ENCODE results near the gene ABTB2.

Gene ABTB2

GRCh38 chr11:34317666-34318065, 40.1 kb downstream of the ABTB2 start:
- no peak overlapping the region for H3K4me3 ChIP-seq (ENCODE audit: low read depth, low read length)

GRCh38 chr11:34317036-34317360, 40.8 kb downstream of the ABTB2 start:
- H3K4me3 ChIP-seq (ENCODE audit: low read depth, low read length), result no peak overlapping the region

- H3K4me3 ChIP-seq (ENCODE audit: low read depth, low read length), result no peak overlapping the region
Measured at GRCh38 chr11:34316347-34317035, 41.3 kb downstream of the ABTB2 start.

- no peak overlapping the region for H3K4me3 ChIP-seq (ENCODE audit: low read depth, low read length)
Measured at GRCh38 chr11:34315394-34315793, 42.4 kb downstream of the ABTB2 start.

- H3K4me3 ChIP-seq (ENCODE audit: low read depth, low read length), result no peak overlapping the region
Measured at GRCh38 chr11:34314936-34315335, 42.9 kb downstream of the ABTB2 start.

- no peak overlapping the region for H3K4me3 ChIP-seq (ENCODE audit: low read depth, low read length)
Measured at GRCh38 chr11:34314176-34314575, 43.6 kb downstream of the ABTB2 start.

GRCh38 chr11:34313099-34313517, 44.7 kb downstream of the ABTB2 start:
- H3K4me3 ChIP-seq (ENCODE audit: low read depth, low read length), result no peak overlapping the region

GRCh38 chr11:34311126-34311525, 46.7 kb downstream of the ABTB2 start:
- H3K4me3 ChIP-seq (ENCODE audit: low read depth, low read length), result no peak overlapping the region

- H3K4me3 ChIP-seq (ENCODE audit: low read depth, low read length), result no peak overlapping the region
Measured at GRCh38 chr11:34309965-34310364, 47.8 kb downstream of the ABTB2 start.

- no peak overlapping the region for H3K4me3 ChIP-seq (ENCODE audit: low read depth, low read length)
Measured at GRCh38 chr11:34308913-34309585, 48.8 kb downstream of the ABTB2 start.

- H3K4me3 ChIP-seq (ENCODE audit: low read depth, low read length), result no peak overlapping the region
Measured at GRCh38 chr11:34308049-34308912, 49.5 kb downstream of the ABTB2 start.

- no peak overlapping the region for H3K4me3 ChIP-seq (ENCODE audit: low read depth, low read length)
Measured at GRCh38 chr11:34305780-34306179, 52.0 kb downstream of the ABTB2 start.

GRCh38 chr11:34305193-34305592, 52.6 kb downstream of the ABTB2 start:
- no peak overlapping the region for H3K4me3 ChIP-seq (ENCODE audit: low read depth, low read length)

GRCh38 chr11:34303028-34303570, 54.7 kb downstream of the ABTB2 start:
- no peak overlapping the region for H3K4me3 ChIP-seq (ENCODE audit: low read depth, low read length)

- H3K4me3 ChIP-seq (ENCODE audit: low read depth, low read length), result no peak overlapping the region
Measured at GRCh38 chr11:34302046-34302921, 55.5 kb downstream of the ABTB2 start.

GRCh38 chr11:34300926-34301295, 56.9 kb downstream of the ABTB2 start:
- no peak overlapping the region for H3K4me3 ChIP-seq (ENCODE audit: low read depth, low read length)

- H3K4me3 ChIP-seq (ENCODE audit: low read depth, low read length), result no peak overlapping the region
Measured at GRCh38 chr11:34300026-34300925, 57.5 kb downstream of the ABTB2 start.

GRCh38 chr11:34299284-34299972, 58.4 kb downstream of the ABTB2 start:
- H3K4me3 ChIP-seq (ENCODE audit: low read depth, low read length), result no peak overlapping the region

- H3K4me3 ChIP-seq (ENCODE audit: low read depth, low read length), result no peak overlapping the region
Measured at GRCh38 chr11:34298871-34299270, 58.9 kb downstream of the ABTB2 start.

All from iPS-11a (cell line).